ENCODE data around the gene SLC45A1. TPM values are rescaled to one million over a fixed set of nuclear protein-coding genes. Genes with fewer than 3 reads are reported as not detected.

Gene SLC45A1
- total RNA-seq, 2 experiments from 2014 or later = 0.13 TPM; not detected in 1

GRCh38 chr1:8360493-8361197 is 42.7 kb downstream of the SLC45A1 start:
- Mint-ChIP-seq H3K4me1 (ENCODE audit: low read depth) (no peaks in the 10 kb centered on the region), H3K9me3 (ENCODE audit: insufficient read depth) (no peaks in the 10 kb centered on the region), H3K27me3 (ENCODE audit: low read depth) (no peaks in the 10 kb centered on the region), H3K27ac (no peak overlapping the region), H3K36me3 (ENCODE audit: low read depth) (peaks cover 12% of the 10 kb centered on the region), H3K4me3 (no peak overlapping the region)
- ATAC-seq (no peak), DNase-seq (no peak)
- ChIA-PET POLR2A (no interaction called here), CTCF (no interaction called here)

- Mint-ChIP-seq H3K27me3 (ENCODE audit: low read depth) (no peaks in the 10 kb centered on the region), H3K4me1 (ENCODE audit: low read depth) (no peaks in the 10 kb centered on the region), H3K9me3 (ENCODE audit: insufficient read depth) (no peaks in the 10 kb centered on the region), H3K27ac (no peak overlapping the region), H3K36me3 (ENCODE audit: low read depth) (peaks cover 12% of the 10 kb centered on the region), H3K4me3 (no peak overlapping the region)
- no peak for DNase-seq
- CTCF ChIA-PET = no interaction called here
- ATAC-seq = no peak
- POLR2A ChIA-PET = no interaction called here
These were observed 43.4 kb downstream of the SLC45A1 start for GRCh38 chr1:8361198-8361849.

- H3K27me3 Mint-ChIP-seq (ENCODE audit: low read depth) = no peaks in the 10 kb centered on the region
- CTCF ChIA-PET = no interaction called here
- DNase-seq (no peak), ATAC-seq (no peak)
- H3K4me1 Mint-ChIP-seq (ENCODE audit: low read depth) = no peaks in the 10 kb centered on the region
- H3K4me3 Mint-ChIP-seq = no peak overlapping the region
- no peaks in the 10 kb centered on the region for H3K9me3 Mint-ChIP-seq (ENCODE audit: insufficient read depth)
- POLR2A ChIA-PET = no interaction called here
- no peak overlapping the region for H3K27ac Mint-ChIP-seq
- H3K36me3 Mint-ChIP-seq (ENCODE audit: low read depth) = peaks cover 9% of the 10 kb centered on the region
These were observed 44.8 kb downstream of the SLC45A1 start for GRCh38 chr1:8362701-8363101.

GRCh38 chr1:8363186-8363766 is 45.4 kb downstream of the SLC45A1 start:
- ChIA-PET CTCF (interaction anchor here (1.2 kb wide), 1 partner anchor 388 kb away, joined by 3 read pairs; no protein-coding TSS in a partner anchor), POLR2A (no interaction called here)
- H3K27me3 Mint-ChIP-seq (ENCODE audit: low read depth) = no peaks in the 10 kb centered on the region
- no peak for DNase-seq
- H3K9me3 Mint-ChIP-seq (ENCODE audit: insufficient read depth) = no peaks in the 10 kb centered on the region
- H3K36me3 Mint-ChIP-seq (ENCODE audit: low read depth) = peaks cover 5% of the 10 kb centered on the region
- H3K27ac Mint-ChIP-seq = no peak overlapping the region
- no peaks in the 10 kb centered on the region for H3K4me1 Mint-ChIP-seq (ENCODE audit: low read depth)
- no peak overlapping the region for H3K4me3 Mint-ChIP-seq
- no peak for ATAC-seq

GRCh38 chr1:8363767-8364301 is 45.9 kb downstream of the SLC45A1 start:
- Mint-ChIP-seq H3K4me3 (no peak overlapping the region), H3K36me3 (ENCODE audit: low read depth) (peaks cover 5% of the 10 kb centered on the region), H3K27me3 (ENCODE audit: low read depth) (no peaks in the 10 kb centered on the region), H3K9me3 (ENCODE audit: insufficient read depth) (no peaks in the 10 kb centered on the region), H3K27ac (no peak overlapping the region), H3K4me1 (ENCODE audit: low read depth) (no peaks in the 10 kb centered on the region)
- CTCF ChIA-PET = interaction anchor here (1.2 kb wide), 1 partner anchor 388 kb away, joined by 3 read pairs; no protein-coding TSS in a partner anchor
- no peak for DNase-seq
- POLR2A ChIA-PET = no interaction called here
- no peak for ATAC-seq

GRCh38 chr1:8364528-8365442 is 46.9 kb downstream of the SLC45A1 start:
- ChIA-PET POLR2A (no interaction called here), CTCF (interaction anchor here (1.1 kb wide), 1 partner anchor 13 kb away, joined by 3 read pairs; no protein-coding TSS in a partner anchor)
- H3K36me3 Mint-ChIP-seq (ENCODE audit: low read depth) = peaks cover 5% of the 10 kb centered on the region
- H3K4me1 Mint-ChIP-seq (ENCODE audit: low read depth) = peaks cover 2% of the 10 kb centered on the region
- no peaks in the 10 kb centered on the region for H3K9me3 Mint-ChIP-seq (ENCODE audit: insufficient read depth)
- no peak overlapping the region for H3K4me3 Mint-ChIP-seq
- ATAC-seq = no peak
- H3K27ac Mint-ChIP-seq = no peak overlapping the region
- H3K27me3 Mint-ChIP-seq (ENCODE audit: low read depth) = no peaks in the 10 kb centered on the region
- no peak for DNase-seq

GRCh38 chr1:8365661-8366362 is 47.9 kb downstream of the SLC45A1 start:
- CTCF ChIA-PET = interaction anchor here (1.0 to 1.1 kb wide), 2 partner anchors 14 to 351 kb away, joined by 3 to 4 read pairs; no protein-coding TSS in a partner anchor
- POLR2A ChIA-PET = no interaction called here
- H3K36me3 Mint-ChIP-seq (ENCODE audit: low read depth) = peaks cover 5% of the 10 kb centered on the region

GRCh38 chr1:8367571-8368194 is 49.8 kb downstream of the SLC45A1 start:
- Mint-ChIP-seq H3K4me3 (no peak overlapping the region), H3K27ac (no peak overlapping the region), H3K9me3 (ENCODE audit: insufficient read depth) (no peaks in the 10 kb centered on the region), H3K27me3 (ENCODE audit: low read depth) (no peaks in the 10 kb centered on the region), H3K4me1 (ENCODE audit: low read depth) (peaks cover 7% of the 10 kb centered on the region), H3K36me3 (ENCODE audit: low read depth) (peaks cover 5% of the 10 kb centered on the region)
- ChIA-PET CTCF (interaction anchor here (1.4 kb wide), 1 partner anchor 10 kb away, joined by 3 read pairs; no protein-coding TSS in a partner anchor), POLR2A (no interaction called here)
- DNase-seq (no peak), ATAC-seq (no peak)

More at GRCh38 chr1:8365661-8366362, 47.9 kb downstream of the SLC45A1 start:
- ATAC-seq (no peak), DNase-seq (no peak)
- H3K9me3 Mint-ChIP-seq (ENCODE audit: insufficient read depth) = no peaks in the 10 kb centered on the region
- no peaks in the 10 kb centered on the region for H3K27me3 Mint-ChIP-seq (ENCODE audit: low read depth)
- no peak overlapping the region for H3K27ac Mint-ChIP-seq
- no peak overlapping the region for H3K4me3 Mint-ChIP-seq
- H3K4me1 Mint-ChIP-seq (ENCODE audit: low read depth) = peaks cover 7% of the 10 kb centered on the region

GRCh38 chr1:8368956-8369639 is 51.2 kb downstream of the SLC45A1 start:
- Mint-ChIP-seq H3K27me3 (ENCODE audit: low read depth) (no peaks in the 10 kb centered on the region), H3K4me3 (no peak overlapping the region), H3K4me1 (ENCODE audit: low read depth) (peaks cover 7% of the 10 kb centered on the region), H3K36me3 (ENCODE audit: low read depth) (peaks cover 5% of the 10 kb centered on the region), H3K27ac (no peak overlapping the region), H3K9me3 (ENCODE audit: insufficient read depth) (no peaks in the 10 kb centered on the region)
- ChIA-PET POLR2A (no interaction called here), CTCF (interaction anchor here (0.6 to 1.4 kb wide), 2 partner anchors 9 to 439 kb away, joined by 3 read pairs; no protein-coding TSS in a partner anchor)
- DNase-seq = no peak
- no peak for ATAC-seq

Data from activated CD8-positive, alpha-beta T cell treated with anti-CD3 and anti-CD28 coated beads, Interleukin-2, amount 10 ng/mL, durations not matched to agents 7 days and 5 days (primary cell).